Liver (tissue), 9 donors: ENCODE measurements around the gene MEGF11. TPM values are rescaled to one million over a fixed set of nuclear protein-coding genes. Genes with fewer than 3 reads are reported as not detected.

Experiments used
- DNase-seq: peaks from one replicate; pipeline ENCODE4 v3.0.0-alpha.2; 2017; ENCODE audit warnings: low spot score
- H3K27ac ChIP-seq, 2 donors: one replicate each; pipeline ENCODE4 v1.7.0; 2013; ENCODE audit warnings: inconsistent platforms in 2 of 2, low read length in 2 of 2, control low read depth in 1 of 2, low read depth in 1 of 2, mild to moderate bottlenecking in 1 of 2
- H3K27me3 ChIP-seq, 4 donors: one replicate each; pipeline versions ENCODE4 v1.6.1 to v1.7.0; 2013; ENCODE audit warnings: low read length in 3 of 4, inconsistent platforms in 1 of 4, mild to moderate bottlenecking in 1 of 4, moderate library complexity in 1 of 4; ENCODE audit not compliant: control insufficient read depth in 4 of 4, insufficient read depth in 4 of 4
- H3K36me3 ChIP-seq, 4 donors: one replicate each; pipeline versions ENCODE4 v1.6.1 to v1.7.0; 2013; ENCODE audit warnings: low read length in 3 of 4, mild to moderate bottlenecking in 3 of 4, low read depth in 1 of 4, moderate library complexity in 1 of 4; ENCODE audit not compliant: control insufficient read depth in 4 of 4, insufficient read depth in 3 of 4
- H3K4me1 ChIP-seq, 4 donors: one replicate each; pipeline versions ENCODE4 v1.6.1 to v1.7.0; 2013; ENCODE audit warnings: low read length in 3 of 4, mild to moderate bottlenecking in 3 of 4, moderate library complexity in 1 of 4; ENCODE audit not compliant: control insufficient read depth in 4 of 4, insufficient read depth in 4 of 4
- H3K4me3 ChIP-seq, 3 donors: one replicate each; pipeline versions ENCODE4 v1.6.1 to v1.7.0; 2013; ENCODE audit warnings: low read length in 3 of 3, control low read depth in 1 of 3, low read depth in 1 of 3, mild to moderate bottlenecking in 1 of 3
- H3K9ac ChIP-seq, 2 donors: one replicate each; pipeline ENCODE4 v1.7.0; 2013; ENCODE audit warnings: low read length in 2 of 2, mild to moderate bottlenecking in 2 of 2, moderate library complexity in 2 of 2, control low read depth in 1 of 2, low read depth in 1 of 2
- H3K9me3 ChIP-seq, 4 donors: one replicate each; pipeline versions ENCODE4 v1.6.1 to v1.7.0; 2013; ENCODE audit warnings: low read length in 3 of 4; ENCODE audit not compliant: control insufficient read depth in 4 of 4
- FOXA1 ChIP-seq: IDR thresholded peaks from 2 replicates; pipeline ENCODE4 v1.6.1; 2016; ENCODE audit warnings: antibody characterized with exemption
- FOXA2 ChIP-seq: IDR thresholded peaks from 2 replicates; pipeline ENCODE4 v1.6.1; 2016; ENCODE audit warnings: antibody characterized with exemption
- GABPA ChIP-seq, 2 donors: IDR thresholded peaks in 1 of 2; conservative IDR thresholded peaks in 1 of 2; 2 replicates each; pipeline ENCODE4 v1.6.1; 2016; ENCODE audit warnings: antibody characterized with exemption in 2 of 2, mild to moderate bottlenecking in 1 of 2, moderate library complexity in 1 of 2
- HNF4A ChIP-seq, 2 donors: conservative IDR thresholded peaks; 2 replicates each; pipeline ENCODE4 v1.6.1; 2016; ENCODE audit warnings: antibody characterized with exemption in 2 of 2, mild to moderate bottlenecking in 2 of 2
- HNF4G ChIP-seq: IDR thresholded peaks from 2 replicates; pipeline ENCODE4 v1.6.1; 2016; ENCODE audit warnings: antibody characterized with exemption
- JUND ChIP-seq, 2 donors: IDR thresholded peaks; 2 replicates each; pipeline ENCODE4 v1.6.1; 2016; ENCODE audit warnings: antibody characterized with exemption in 2 of 2
- NR2F2 ChIP-seq: IDR thresholded peaks from 2 replicates; pipeline ENCODE4 v1.6.1; 2016; ENCODE audit warnings: antibody characterized with exemption
- RXRA ChIP-seq, 2 donors: IDR thresholded peaks; 2 replicates each; pipeline ENCODE4 v1.6.1; 2017 to 2018; ENCODE audit warnings: antibody characterized with exemption in 2 of 2, mild to moderate bottlenecking in 1 of 2
- SP1 ChIP-seq: IDR thresholded peaks from 2 replicates; pipeline ENCODE4 v1.6.1; 2018; ENCODE audit warnings: antibody characterized with exemption, mild to moderate bottlenecking
- TAF1 ChIP-seq: conservative IDR thresholded peaks from 2 replicates; pipeline ENCODE4 v1.6.1; 2016; ENCODE audit warnings: antibody characterized with exemption, mild to moderate bottlenecking
- YY1 ChIP-seq: IDR thresholded peaks from 2 replicates; pipeline ENCODE4 v1.6.1; 2016; ENCODE audit warnings: antibody characterized with exemption, mild to moderate bottlenecking
- WGBS: extraction: QIAGEN DNeasy Blood & Tissue Kit; methylation state at CpG from one replicate; pipeline ENCODE4 v1.1.7; 2013; 5-methylcytosine and 5-hydroxymethylcytosine counted together
- polyA plus RNA-seq, 2 donors: library from polyadenylated mRNA; stranded (reverse) in 1 of 2; unstranded in 1 of 2; fragments of 200-250 nt in 1 of 2; fragments of >200 nt in 1 of 2; fragmentation: Nextera tagmentation in 1 of 2; extraction: Ambion mirVana in 1 of 2; gene quantifications; one replicate each; pipeline versions ENCODE4 v1.2.1 to v1.2.3, GENCODE V29; 2013 to 2015
- total RNA-seq, 2 donors: library from RNA; depleted of rRNA; stranded (reverse); fragments of >200 nt; gene quantifications; one replicate each; pipeline ENCODE4 v1.2.3, GENCODE V29; 2014
- TF ChIP-seq, protein P1 (sequence below): IDR thresholded peaks from 2 replicates; pipeline ENCODE4 v1.6.1; 2016; ENCODE audit warnings: antibody characterized with exemption, mild to moderate bottlenecking
- TF ChIP-seq, protein P2 (sequence below): IDR thresholded peaks from 2 replicates; pipeline ENCODE4 v1.6.1; 2016; ENCODE audit warnings: antibody characterized with exemption
- TF ChIP-seq, protein P3 (sequence below): fragments of 150-350 bp; IDR thresholded peaks from 2 replicates; pipeline ENCODE4 v1.5.1; 2017; ENCODE audit warnings: improper control_type of control experiment, low read depth, low read length; ENCODE audit not compliant: missing input control
- donor health status: healthy.
- donor health status: healthy.
- donor health status: healthy.
- donor health status: healthy.
- donor health status: healthy.

Gene MEGF11
- total and polyA plus RNA-seq, 4 donors: under 0.01 to 0.51 (median 0.03) TPM; not detected in 1

DNA sequence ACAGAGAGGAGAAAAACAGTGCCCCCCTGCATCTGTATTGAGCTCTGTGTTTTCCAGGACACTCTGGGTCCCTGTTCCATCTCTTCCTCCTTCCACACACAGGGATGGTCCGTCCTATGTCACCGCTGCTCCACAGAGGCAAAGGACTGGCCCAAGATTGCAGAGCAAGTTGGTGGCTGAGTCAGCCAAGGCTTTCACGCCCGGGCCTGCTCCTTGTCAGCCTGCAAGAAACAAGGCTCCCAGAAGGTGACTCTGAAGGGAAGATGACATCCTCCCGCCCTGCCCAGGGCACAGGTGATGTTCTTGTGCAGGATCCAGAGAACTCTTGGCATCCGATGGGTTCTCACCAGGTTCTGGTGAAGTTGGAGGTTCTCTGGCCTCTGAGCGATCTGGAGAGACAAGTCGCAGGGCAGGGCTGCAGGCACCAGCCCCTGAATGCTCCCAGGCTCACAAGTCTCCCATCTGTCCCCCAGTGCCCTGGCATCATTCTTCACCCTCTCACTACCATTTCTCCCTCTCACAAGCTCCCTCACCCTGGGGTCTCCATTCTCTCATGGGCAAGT lies 138.6 kb downstream of the MEGF11 start:
- H3K4me1 ChIP-seq: no peaks in the 10 kb centered on the region
- WGBS: 81% methylated on average over 8 of the region's 8 CpGs
- no peak for TF ChIP-seq HNF4A (conservative IDR thresholded peaks at IDR 0.05)
- TF ChIP-seq NR2F2: no peak
- no peak for TF ChIP-seq FOXA1
- no peak for TF ChIP-seq RXRA (IDR thresholded peaks at IDR 0.05)
- TF ChIP-seq, protein P1, sequence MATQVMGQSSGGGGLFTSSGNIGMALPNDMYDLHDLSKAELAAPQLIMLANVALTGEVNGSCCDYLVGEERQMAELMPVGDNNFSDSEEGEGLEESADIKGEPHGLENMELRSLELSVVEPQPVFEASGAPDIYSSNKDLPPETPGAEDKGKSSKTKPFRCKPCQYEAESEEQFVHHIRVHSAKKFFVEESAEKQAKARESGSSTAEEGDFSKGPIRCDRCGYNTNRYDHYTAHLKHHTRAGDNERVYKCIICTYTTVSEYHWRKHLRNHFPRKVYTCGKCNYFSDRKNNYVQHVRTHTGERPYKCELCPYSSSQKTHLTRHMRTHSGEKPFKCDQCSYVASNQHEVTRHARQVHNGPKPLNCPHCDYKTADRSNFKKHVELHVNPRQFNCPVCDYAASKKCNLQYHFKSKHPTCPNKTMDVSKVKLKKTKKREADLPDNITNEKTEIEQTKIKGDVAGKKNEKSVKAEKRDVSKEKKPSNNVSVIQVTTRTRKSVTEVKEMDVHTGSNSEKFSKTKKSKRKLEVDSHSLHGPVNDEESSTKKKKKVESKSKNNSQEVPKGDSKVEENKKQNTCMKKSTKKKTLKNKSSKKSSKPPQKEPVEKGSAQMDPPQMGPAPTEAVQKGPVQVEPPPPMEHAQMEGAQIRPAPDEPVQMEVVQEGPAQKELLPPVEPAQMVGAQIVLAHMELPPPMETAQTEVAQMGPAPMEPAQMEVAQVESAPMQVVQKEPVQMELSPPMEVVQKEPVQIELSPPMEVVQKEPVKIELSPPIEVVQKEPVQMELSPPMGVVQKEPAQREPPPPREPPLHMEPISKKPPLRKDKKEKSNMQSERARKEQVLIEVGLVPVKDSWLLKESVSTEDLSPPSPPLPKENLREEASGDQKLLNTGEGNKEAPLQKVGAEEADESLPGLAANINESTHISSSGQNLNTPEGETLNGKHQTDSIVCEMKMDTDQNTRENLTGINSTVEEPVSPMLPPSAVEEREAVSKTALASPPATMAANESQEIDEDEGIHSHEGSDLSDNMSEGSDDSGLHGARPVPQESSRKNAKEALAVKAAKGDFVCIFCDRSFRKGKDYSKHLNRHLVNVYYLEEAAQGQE: no peak
- TF ChIP-seq YY1: no peak
- TF ChIP-seq GABPA (IDR thresholded peaks at IDR 0.05 in 1 of 2, conservative IDR thresholded peaks at IDR 0.05 in 1 of 2): no peak
- TF ChIP-seq HNF4G: no peak
- TF ChIP-seq FOXA2: no peak
- TF ChIP-seq, protein P2, sequence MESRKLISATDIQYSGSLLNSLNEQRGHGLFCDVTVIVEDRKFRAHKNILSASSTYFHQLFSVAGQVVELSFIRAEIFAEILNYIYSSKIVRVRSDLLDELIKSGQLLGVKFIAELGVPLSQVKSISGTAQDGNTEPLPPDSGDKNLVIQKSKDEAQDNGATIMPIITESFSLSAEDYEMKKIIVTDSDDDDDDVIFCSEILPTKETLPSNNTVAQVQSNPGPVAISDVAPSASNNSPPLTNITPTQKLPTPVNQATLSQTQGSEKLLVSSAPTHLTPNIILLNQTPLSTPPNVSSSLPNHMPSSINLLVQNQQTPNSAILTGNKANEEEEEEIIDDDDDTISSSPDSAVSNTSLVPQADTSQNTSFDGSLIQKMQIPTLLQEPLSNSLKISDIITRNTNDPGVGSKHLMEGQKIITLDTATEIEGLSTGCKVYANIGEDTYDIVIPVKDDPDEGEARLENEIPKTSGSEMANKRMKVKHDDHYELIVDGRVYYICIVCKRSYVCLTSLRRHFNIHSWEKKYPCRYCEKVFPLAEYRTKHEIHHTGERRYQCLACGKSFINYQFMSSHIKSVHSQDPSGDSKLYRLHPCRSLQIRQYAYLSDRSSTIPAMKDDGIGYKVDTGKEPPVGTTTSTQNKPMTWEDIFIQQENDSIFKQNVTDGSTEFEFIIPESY: no peak
- no peak for TF ChIP-seq SP1
- no peak for TF ChIP-seq TAF1
- TF ChIP-seq JUND (IDR thresholded peaks at IDR 0.05): no peak
- no peaks in the 10 kb centered on the region for H3K36me3 ChIP-seq
- peaks cover 0 to 12% (median under 1%) of the 10 kb centered on the region in 4 donors for H3K27me3 ChIP-seq
- no peak overlapping the region for H3K9ac ChIP-seq
- no peak for DNase-seq
- H3K4me3 ChIP-seq: no peak overlapping the region
- no peak overlapping the region for H3K27ac ChIP-seq
- H3K9me3 ChIP-seq: no peaks in the 10 kb centered on the region

DNA sequence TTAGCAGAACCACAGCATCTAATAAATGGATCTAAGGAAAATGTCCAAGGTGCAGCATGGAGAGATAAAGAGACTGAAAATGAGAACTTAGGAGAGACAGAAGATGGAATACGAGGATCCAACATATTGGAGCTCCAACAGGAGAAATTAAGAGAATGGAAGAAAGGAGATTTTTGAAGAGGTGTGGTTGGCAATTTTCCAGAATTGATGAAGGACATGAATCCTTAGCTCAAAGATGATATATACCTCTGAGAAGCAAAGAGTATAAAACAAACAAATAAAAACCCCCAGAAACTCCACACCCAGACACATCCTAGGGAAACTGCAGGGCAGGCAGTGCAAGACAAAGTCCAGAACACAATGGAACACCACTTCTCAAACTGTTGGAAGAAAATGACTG lies 141.2 kb downstream of the MEGF11 start:
- H3K9me3 ChIP-seq: no peaks in the 10 kb centered on the region
- 80% methylated on average over 1 of the region's 1 CpG for WGBS
- no peaks in the 10 kb centered on the region for H3K36me3 ChIP-seq
- peaks cover 0 to 12% (median under 1%) of the 10 kb centered on the region in 4 donors for H3K27me3 ChIP-seq
- TF ChIP-seq YY1: no peak
- no peak for TF ChIP-seq JUND (IDR thresholded peaks at IDR 0.05)
- no peaks in the 10 kb centered on the region for H3K4me1 ChIP-seq
- no peak for DNase-seq
- no peak overlapping the region for H3K4me3 ChIP-seq
- H3K9ac ChIP-seq: no peak overlapping the region
- H3K27ac ChIP-seq: no peak overlapping the region

DNA sequence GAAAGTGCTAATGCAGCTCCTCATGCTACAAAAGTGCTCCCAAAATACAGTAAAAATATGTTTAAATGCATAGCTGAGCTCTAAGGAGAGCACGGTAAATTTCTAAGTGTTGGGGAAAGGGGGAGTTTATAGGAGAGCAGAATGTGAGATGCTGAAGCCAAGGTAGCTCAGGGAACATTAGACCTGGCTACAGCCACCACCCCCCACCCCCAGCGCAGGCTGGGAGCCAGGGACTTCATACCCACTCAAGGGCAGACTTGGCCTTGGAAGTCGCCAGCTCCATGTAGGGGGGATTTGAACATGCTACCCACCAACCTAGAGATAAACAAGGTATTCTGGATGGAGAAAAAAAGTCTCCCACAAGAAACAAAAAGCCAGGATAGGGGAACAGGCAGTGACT lies 142.2 kb downstream of the MEGF11 start:
- no peak for DNase-seq
- Histone ChIP-seq H3K4me3 (no peak overlapping the region), H3K4me1 (no peaks in the 10 kb centered on the region), H3K36me3 (no peaks in the 10 kb centered on the region), H3K9ac (no peak overlapping the region), H3K27ac (no peak overlapping the region), H3K27me3 (peaks cover 0 to 8% (median under 1%) of the 10 kb centered on the region in 4 donors), H3K9me3 (no peaks in the 10 kb centered on the region)
- TF ChIP-seq, protein P3, sequence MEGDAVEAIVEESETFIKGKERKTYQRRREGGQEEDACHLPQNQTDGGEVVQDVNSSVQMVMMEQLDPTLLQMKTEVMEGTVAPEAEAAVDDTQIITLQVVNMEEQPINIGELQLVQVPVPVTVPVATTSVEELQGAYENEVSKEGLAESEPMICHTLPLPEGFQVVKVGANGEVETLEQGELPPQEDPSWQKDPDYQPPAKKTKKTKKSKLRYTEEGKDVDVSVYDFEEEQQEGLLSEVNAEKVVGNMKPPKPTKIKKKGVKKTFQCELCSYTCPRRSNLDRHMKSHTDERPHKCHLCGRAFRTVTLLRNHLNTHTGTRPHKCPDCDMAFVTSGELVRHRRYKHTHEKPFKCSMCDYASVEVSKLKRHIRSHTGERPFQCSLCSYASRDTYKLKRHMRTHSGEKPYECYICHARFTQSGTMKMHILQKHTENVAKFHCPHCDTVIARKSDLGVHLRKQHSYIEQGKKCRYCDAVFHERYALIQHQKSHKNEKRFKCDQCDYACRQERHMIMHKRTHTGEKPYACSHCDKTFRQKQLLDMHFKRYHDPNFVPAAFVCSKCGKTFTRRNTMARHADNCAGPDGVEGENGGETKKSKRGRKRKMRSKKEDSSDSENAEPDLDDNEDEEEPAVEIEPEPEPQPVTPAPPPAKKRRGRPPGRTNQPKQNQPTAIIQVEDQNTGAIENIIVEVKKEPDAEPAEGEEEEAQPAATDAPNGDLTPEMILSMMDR: no peak
- no peak for TF ChIP-seq FOXA1
- no peak for TF ChIP-seq SP1
- TF ChIP-seq RXRA (IDR thresholded peaks at IDR 0.05): no peak
- 83% methylated on average over 3 of the region's 3 CpGs for WGBS
